ENCODE measurements around the gene AADAT.

Gene AADAT

GRCh38 chr4:170083541-170083940 lies 6.2 kb downstream of the AADAT start:
- TF ChIP-seq FOXM1 (IDR thresholded peaks at IDR 0.05; ENCODE audit: borderline replicate concordance, low read depth) = no peak
- TF ChIP-seq TEAD4 (IDR thresholded peaks at IDR 0.05) = no peak
- no peak for TF ChIP-seq CREB1 (IDR thresholded peaks at IDR 0.05; ENCODE audit: low read depth)
- TF ChIP-seq USF1 (IDR thresholded peaks at IDR 0.05) = no peak
- TF ChIP-seq RAD21 (IDR thresholded peaks at IDR 0.05; ENCODE audit: low read depth) = no peak
- TF ChIP-seq MAX (IDR thresholded peaks at IDR 0.05) = no peak
- TF ChIP-seq TCF12 (IDR thresholded peaks at IDR 0.05; ENCODE audit: low read depth) = no peak
- TF ChIP-seq CEBPB (IDR thresholded peaks at IDR 0.05) = no peak
- no peak for TF ChIP-seq EGR1 (IDR thresholded peaks at IDR 0.05)
- no peak for TF ChIP-seq EP300 (IDR thresholded peaks at IDR 0.05; ENCODE audit: borderline replicate concordance)
- TF ChIP-seq REST (IDR thresholded peaks at IDR 0.05; ENCODE audit: low read depth) = no peak
- TF ChIP-seq TAF1 (IDR thresholded peaks at IDR 0.05; ENCODE audit: low read depth) = no peak
- no peak for TF ChIP-seq NFIC (IDR thresholded peaks at IDR 0.05)
- no peak for TF ChIP-seq ZBTB7A (IDR thresholded peaks at IDR 0.05; ENCODE audit: low read depth)
- TF ChIP-seq YY1 (IDR thresholded peaks at IDR 0.05; ENCODE audit: low read depth) = no peak

DNA sequence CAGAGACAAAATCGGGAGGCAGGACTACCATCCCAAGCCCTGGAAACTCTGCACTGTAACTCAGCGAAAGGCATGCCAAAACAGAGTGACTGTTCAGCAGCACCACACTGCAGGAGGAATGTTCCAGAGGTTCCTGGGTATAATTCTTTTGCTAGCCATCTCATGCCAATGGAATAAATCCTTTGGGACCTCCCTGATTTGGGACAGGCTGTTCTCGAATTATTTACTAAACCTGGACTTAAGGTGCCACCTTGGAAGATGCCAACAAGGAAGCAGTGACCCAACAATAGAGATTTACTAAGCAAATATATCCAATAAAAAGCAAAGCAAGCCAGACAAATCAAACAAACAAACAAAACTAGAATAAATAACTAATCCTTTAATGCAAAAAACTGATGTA lies 9.3 kb downstream of the AADAT start:
- TF ChIP-seq REST (IDR thresholded peaks at IDR 0.05; ENCODE audit: low read depth) (no peak), CREB1 (IDR thresholded peaks at IDR 0.05; ENCODE audit: low read depth) (no peak), TAF1 (IDR thresholded peaks at IDR 0.05; ENCODE audit: low read depth) (no peak), MAX (IDR thresholded peaks at IDR 0.05) (no peak)

DNA sequence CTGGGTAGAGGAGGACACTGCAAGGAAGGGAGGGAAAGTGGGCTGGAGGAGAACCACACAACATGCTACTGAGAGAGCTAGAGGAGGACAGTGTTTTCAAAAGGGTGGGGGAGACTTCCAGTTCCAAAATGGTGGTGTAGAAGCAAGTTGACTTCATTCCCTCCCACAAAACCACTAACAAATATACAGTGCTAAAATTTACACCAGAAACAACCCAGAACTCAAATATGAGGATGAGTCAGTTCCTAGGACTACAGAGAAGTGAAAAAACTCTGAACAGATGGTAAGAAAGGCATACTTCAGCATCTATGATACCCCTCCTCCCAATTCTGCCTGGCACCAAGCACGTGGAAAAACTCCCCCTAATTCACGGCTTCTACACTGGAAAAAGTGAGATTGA lies 9.8 kb downstream of the AADAT start:
- TF ChIP-seq EP300 (IDR thresholded peaks at IDR 0.05; ENCODE audit: borderline replicate concordance) (no peak), MAX (IDR thresholded peaks at IDR 0.05) (no peak)

GRCh38 chr4:170071196-170071595 lies 18.6 kb downstream of the AADAT start:
- no peak for TF ChIP-seq CREB1 (IDR thresholded peaks at IDR 0.05; ENCODE audit: low read depth)
- no peak for TF ChIP-seq FOXM1 (IDR thresholded peaks at IDR 0.05; ENCODE audit: borderline replicate concordance, low read depth)
- no peak for TF ChIP-seq YY1 (IDR thresholded peaks at IDR 0.05; ENCODE audit: low read depth)
- TF ChIP-seq USF1 (IDR thresholded peaks at IDR 0.05) = no peak
- TF ChIP-seq EP300 (IDR thresholded peaks at IDR 0.05; ENCODE audit: borderline replicate concordance) = no peak
- no peak for TF ChIP-seq TEAD4 (IDR thresholded peaks at IDR 0.05)
- no peak for TF ChIP-seq MAX (IDR thresholded peaks at IDR 0.05)
- TF ChIP-seq CEBPB (IDR thresholded peaks at IDR 0.05) = no peak
- TF ChIP-seq TAF1 (IDR thresholded peaks at IDR 0.05; ENCODE audit: low read depth) = no peak
- TF ChIP-seq RAD21 (IDR thresholded peaks at IDR 0.05; ENCODE audit: low read depth) = no peak
- TF ChIP-seq TCF12 (IDR thresholded peaks at IDR 0.05; ENCODE audit: low read depth) = no peak
- no peak for TF ChIP-seq REST (IDR thresholded peaks at IDR 0.05; ENCODE audit: low read depth)
